Right lobe of liver (tissue), 6 donors: ENCODE results near the gene TP53I11. TPM values are rescaled to one million over a fixed set of nuclear protein-coding genes. Genes with fewer than 3 reads are reported as not detected.

Experiments
- ATAC-seq, 4 donors: fragments of 200-7000 bp; cut with Tn5 transposase; one replicate each; pipeline ENCODE4 v1.9.1; 2020; ENCODE audit warnings: mild to moderate bottlenecking in 4 of 4, moderate library complexity in 4 of 4
- DNase-seq, 3 donors: peaks; one replicate each; pipeline ENCODE4 v3.0.0-alpha.2; 2020
- H3K27ac ChIP-seq, 3 donors: fragments of 200-600 bp; one replicate each; pipeline ENCODE4 v1.8.0; 2022
- H3K27me3 ChIP-seq, 2 donors: fragments of 200-600 bp; one replicate each; pipeline ENCODE4 v1.8.0; 2022
- H3K36me3 ChIP-seq, 4 donors: fragments of 200-600 bp; sonication (generic) in 1 of 4; one replicate each; pipeline versions ENCODE4 v1.5.1 to v1.8.0; 2017 to 2022; ENCODE audit warnings: control low read depth in 1 of 4
- H3K4me1 ChIP-seq, 4 donors: fragments of 200-600 bp; sonication (generic) in 1 of 4; one replicate each; pipeline versions ENCODE4 v1.5.1 to v1.8.0; 2017 to 2022; ENCODE audit warnings: control low read depth in 1 of 4
- H3K4me3 ChIP-seq, 3 donors: fragments of 200-600 bp; one replicate each; pipeline ENCODE4 v1.8.0; 2022
- H3K9me3 ChIP-seq, 4 donors: fragments of 200-600 bp; sonication (generic) in 1 of 4; one replicate each; pipeline versions ENCODE4 v1.5.1 to v1.8.0; 2017 to 2022; ENCODE audit warnings: control low read depth in 1 of 4
- CTCF ChIP-seq, 4 donors: fragments of 200-600 bp in 3 of 4; fragments of 450-650 bp in 1 of 4; IDR thresholded peaks; one replicate each; pipeline versions ENCODE4 v1.5.1 to v1.8.0; 2016 to 2022; ENCODE audit warnings: antibody characterized with exemption in 4 of 4, mild to moderate bottlenecking in 2 of 4
- POLR2A ChIP-seq: fragments of 450-650 bp; IDR thresholded peaks from one replicate; pipeline ENCODE4 v1.6.1; 2017; ENCODE audit warnings: antibody characterized with exemption, mild to moderate bottlenecking
- WGBS: methylation state at CpG from one replicate; pipeline ENCODE4 v1.1.6; 2018; ENCODE audit warnings: low coverage, low lambda C conversion rate; ENCODE audit not compliant: insufficient coverage; ENCODE audit errors: missing lambda C conversion rate; 5-methylcytosine and 5-hydroxymethylcytosine counted together
- intact Hi-C, 2 donors: fragments of 100-400 bp; cut with DNase I; formaldehyde crosslinking; loops; one replicate each; pipeline versions ENCODE4 v1.11.2 to v1.14.1; 2022
- total RNA-seq, 6 experiments: library from RNA; depleted of rRNA in 2 of 6; stranded (reverse); fragments of >200 nt in 2 of 6; fragmentation: NEBNext Ultra II Directional in 3 of 6; extraction: Animal tissue kit (Norgen Biotek cat#: 25700) in 3 of 6; gene quantifications; one replicate each; pipeline versions ENCODE4 v1.1.0 to v1.2.4, GENCODE V29; 2016 to 2023
- donor health status: DM: no; HTN: yes; CAD: no.
- donor health status: DM: no; HTN: no; CAD: no.
- donor health status: DM: no; HTN: no; CAD: no.
- donor health status: DM: no; HTN: yes; CAD: no.
- donor health status: DM: no; HTN: yes; CAD: no.

The TP53I11 gene
- total RNA-seq, 6 experiments from 2014 or later: 5.7 to 22.1 (median 12.2) TPM

GRCh38 chr11:44913502-44913901 is 37.2 kb downstream of the TP53I11 start:
- ATAC-seq: no peak
- Histone ChIP-seq H3K4me3 (no peak overlapping the region), H3K27ac (no peak overlapping the region), H3K36me3 (no peaks in the 10 kb centered on the region), H3K9me3 (no peaks in the 10 kb centered on the region), H3K4me1 (peaks cover 0 to 22% (median 0%) of the 10 kb centered on the region in 4 donors), H3K27me3 (no peaks in the 10 kb centered on the region)
- no peak for TF ChIP-seq CTCF (IDR thresholded peaks at IDR 0.05)
- no peak for TF ChIP-seq POLR2A
- intact Hi-C loops: loop anchor here (10.0 kb wide), 2 partner anchors 189 to 289 kb away; partner anchors contain the start of gene TSPAN18 (in 1 of the 2)
- no peak for DNase-seq

GRCh38 chr11:44912270-44912987 is 38.3 kb downstream of the TP53I11 start:
- no peak overlapping the region for H3K4me3 ChIP-seq
- H3K27ac ChIP-seq: no peak overlapping the region
- no peaks in the 10 kb centered on the region for H3K9me3 ChIP-seq
- no peaks in the 10 kb centered on the region for H3K27me3 ChIP-seq
- 48% methylated on average over 12 of the region's 12 CpGs for WGBS
- H3K4me1 ChIP-seq: peaks cover 0 to 22% (median 0%) of the 10 kb centered on the region in 4 donors
- intact Hi-C loops: loop anchor here (10.0 kb wide), 2 partner anchors 188 to 288 kb away; partner anchors contain the start of gene TSPAN18 (in 1 of the 2)
- ATAC-seq (peak; percentile 81 to 87 (median 84)), DNase-seq (peak; percentile 80 to 85 (median 83))
- H3K36me3 ChIP-seq: no peaks in the 10 kb centered on the region
- TF ChIP-seq CTCF (IDR thresholded peaks at IDR 0.05) (no peak), POLR2A (no peak)

DNA sequence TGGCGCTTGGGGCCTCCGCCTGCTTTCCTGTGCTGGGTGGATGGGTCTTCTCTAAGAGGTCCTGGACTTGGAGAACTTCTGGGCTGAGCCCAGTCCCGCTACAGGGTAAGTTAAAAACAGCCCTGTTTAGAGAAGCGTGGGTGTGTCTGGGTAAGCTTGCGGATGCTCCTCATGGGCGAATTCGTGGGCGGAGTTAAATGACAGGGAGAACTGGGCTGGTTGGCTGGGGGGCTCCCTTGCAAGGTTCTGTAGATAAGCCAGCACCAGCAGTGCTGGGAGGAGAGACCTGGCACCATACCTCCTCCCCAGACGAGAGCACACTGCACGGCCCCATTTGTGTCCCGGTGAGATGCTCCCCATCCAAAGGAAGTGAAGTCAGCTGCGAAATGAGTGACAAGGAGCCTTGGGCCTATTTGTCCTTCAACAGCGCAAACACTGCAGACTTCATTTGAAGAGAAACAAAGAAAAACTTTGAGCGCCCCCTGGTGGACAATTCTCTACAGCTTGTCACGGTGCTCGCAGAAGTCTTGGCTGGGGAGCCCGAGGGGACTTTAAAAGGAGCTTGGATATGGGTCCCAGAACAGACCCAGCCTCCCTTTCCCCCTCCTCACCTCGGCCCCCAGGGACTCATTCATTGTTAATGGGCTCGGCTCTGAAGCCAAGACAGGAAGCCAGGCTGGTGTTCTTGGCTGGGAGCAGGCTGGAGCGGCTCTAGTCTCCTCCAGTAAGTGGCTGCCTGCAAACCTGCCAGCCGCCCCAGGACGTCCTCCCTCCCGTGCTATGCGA is 39.5 kb downstream of the TP53I11 start:
- H3K27me3 ChIP-seq: no peaks in the 10 kb centered on the region
- peak; percentile 73 to 81 (median 78) for ATAC-seq
- WGBS: 5% methylated on average over 13 of the region's 24 CpGs

GRCh38 chr11:44910591-44910990 is 40.1 kb downstream of the TP53I11 start:
- TF ChIP-seq POLR2A (no peak), CTCF (IDR thresholded peaks at IDR 0.05) (no peak)
- Histone ChIP-seq H3K9me3 (no peaks in the 10 kb centered on the region), H3K4me3 (no peak overlapping the region), H3K36me3 (no peaks in the 10 kb centered on the region), H3K4me1 (peaks cover 0 to 22% (median 0%) of the 10 kb centered on the region in 4 donors), H3K27ac (no peak overlapping the region), H3K27me3 (no peaks in the 10 kb centered on the region)
- ATAC-seq (no peak), DNase-seq (no peak)
- intact Hi-C loops: loop anchor here (2.0 to 10.0 kb wide), 3 partner anchors 186 to 288 kb away; partner anchors contain the start of gene TSPAN18 (in 1 of the 2)
- WGBS: 66% methylated on average over 3 of the region's 9 CpGs

More for the DNA sequence above, 39.5 kb downstream of the TP53I11 start:
- H3K36me3 ChIP-seq: no peaks in the 10 kb centered on the region
- peak overlapping the region in 1 of 3 donors; percentile 13 for H3K4me3 ChIP-seq
- TF ChIP-seq CTCF (IDR thresholded peaks at IDR 0.05) (peak; percentile 72 to 88 (median 86)), POLR2A (no peak)
- peaks cover 0 to 22% (median 0%) of the 10 kb centered on the region in 4 donors for H3K4me1 ChIP-seq
- H3K9me3 ChIP-seq: no peaks in the 10 kb centered on the region
- intact Hi-C loops: loop anchor here (2.0 to 10.0 kb wide), 3 partner anchors 186 to 288 kb away; partner anchors contain the start of gene TSPAN18 (in 1 of the 2)
- H3K27ac ChIP-seq: no peak overlapping the region
- peak in 2 of 3 donors; percentile 72 to 85 for DNase-seq
